Measurements from ENCODE around the gene ZNF543. TPM values are rescaled to one million over a fixed set of nuclear protein-coding genes. Genes with fewer than 3 reads are reported as not detected.
A peak's percentile ranks its signal among the peaks of the same experiment; 100 is the strongest.

Gene ZNF543
- total and polyA plus RNA-seq, 2 of the 4 experiments (the other 2 are of a cell fraction), result 1.8 to 9.0 TPM

GRCh38 chr19:57319869-57320179, 448 bp upstream of the ZNF543 start:
- H3K23ac ChIP-seq (ENCODE audit: low read depth, low read length), result peak overlapping the region; percentile 33; the same call in 1 of the 2 replicates
- peak overlapping the region; percentile 95 for H3K9ac ChIP-seq (ENCODE audit: low read depth, low read length)
- peak overlapping the region; percentile 83; the same call in 1 of the 2 replicates for H4K91ac ChIP-seq (ENCODE audit: insufficient read depth, low read depth, low read length)
- peaks cover 10% of the 10 kb centered on the region for H3K27me3 ChIP-seq (ENCODE audit: control insufficient read depth, insufficient read depth, low read length)
- no CpG with 5 or more reads among the region's 1 CpG for WGBS, 2 experiments (ENCODE audit: extremely low coverage in 2 of 2, insufficient read length in 1 of 2)
- ATAC-seq (ENCODE audit: low read depth) (peak; percentile 21), DNase-seq (no peak)
- H3K9me3 ChIP-seq (ENCODE audit: control insufficient read depth, insufficient read depth, low read length), result no peaks in the 10 kb centered on the region
- in situ Hi-C loops (cut with MboI; ENCODE audit: low sequenced_read_pairs), result no loop called here
- 0 out of 2 replicates have a peak, but pooled peaks cover 7% of the 10 kb centered on the region for H4K20me1 ChIP-seq (ENCODE audit: insufficient read depth, low read length)
- H2BK5ac ChIP-seq (ENCODE audit: low read depth, low read length, poor library complexity, severe bottlenecking), result peak overlapping the region; percentile 85
- peak overlapping the region; percentile 90 for H3K4me2 ChIP-seq (ENCODE audit: low read depth, low read length)
- H2AK9ac ChIP-seq (replicated peaks; ENCODE audit: low read depth, low read length, poor library complexity), result no peak overlapping the region
- H3K4ac ChIP-seq (ENCODE audit: low read depth, low read length), result peak overlapping the region; percentile 93
- H4K8ac ChIP-seq (ENCODE audit: low read depth in 2 of 2, low read length in 2 of 2), result peak overlapping the region; percentile 89 to 97
- H3K4me3 ChIP-seq (ENCODE audit: insufficient read depth, low read depth, low read length), result peak overlapping the region; percentile 78
- H3K27ac ChIP-seq (ENCODE audit: insufficient read depth, low read length), result peak overlapping the region; percentile 87
- dilution Hi-C loops (cut with HindIII; ENCODE audit: low sequenced_read_pairs, unreplicated experiment), result no loop called here
- no peak overlapping the region for H2BK20ac ChIP-seq (ENCODE audit: low read depth, low read length)
- peaks cover 5 to 38% of the 10 kb centered on the region in 2 experiments for H3K79me1 ChIP-seq (ENCODE audit: low read depth in 1 of 2, low read length in 2 of 2)
- BruUV-seq (replicated peaks), result no TSS peak
- H3K4me1 ChIP-seq (ENCODE audit: control insufficient read depth, insufficient read depth, low read length), result peaks cover 11% of the 10 kb centered on the region
- H3K18ac ChIP-seq (ENCODE audit: low read depth, low read length), result peak overlapping the region; percentile 70
- peak overlapping the region; percentile 56; the same call in 1 of the 2 replicates for H2AK5ac ChIP-seq (ENCODE audit: low read depth, low read length)
- peaks cover 15% of the 10 kb centered on the region for H3K9me1 ChIP-seq (ENCODE audit: insufficient read depth, low read length)
- intact Hi-C loops (cut with micrococcal nuclease), result loop anchor here (1.0 kb wide), 1 partner anchor 43 kb away; the partner anchor contains the start of genes TRAPPC2B and ZNF547
- H4K5ac ChIP-seq (ENCODE audit: low read depth, low read length), result peak overlapping the region; percentile 96
- no peak overlapping the region for H2BK15ac ChIP-seq (ENCODE audit: low read depth, low read length)
- peak overlapping the region; percentile 89 for H3K14ac ChIP-seq (replicated peaks; ENCODE audit: low read depth, low read length)
- ChIA-PET POLR2A (ENCODE audit: unreplicated experiment) (interaction anchor here (0.7 kb wide), 2 partner anchors 128 to 838 kb away, joined by 4 read pairs; partner anchors contain the start of gene ZNF264), CTCF (interaction anchor here (0.9 kb wide), 1 partner anchor 18 kb away, joined by 3 read pairs; no protein-coding TSS in a partner anchor)
- peak overlapping the region; percentile 74; the same call in 1 of the 2 replicates for H3K56ac ChIP-seq (ENCODE audit: extremely low read depth, insufficient read depth, low read length)
- H2AFZ ChIP-seq (replicated peaks; ENCODE audit: low read length, poor library complexity), result peak overlapping the region; percentile 99
- TF ChIP-seq RFX5 (IDR thresholded peaks at IDR 0.05; ENCODE audit: low read depth, low read length), result no peak
- TF ChIP-seq MAFK (IDR thresholded peaks at IDR 0.05; ENCODE audit: low read depth, low read length), result peak; percentile 72
- no peak overlapping the region for H2BK120ac ChIP-seq (ENCODE audit: low read depth, low read length)
- peaks cover 9% of the 10 kb centered on the region for H3K36me3 ChIP-seq (ENCODE audit: control insufficient read depth, insufficient read depth, low read length)
